ENCODE data around the gene NUP93. TPM values are rescaled to one million over a fixed set of nuclear protein-coding genes. Genes with fewer than 3 reads are reported as not detected.

The NUP93 gene
- polyA plus RNA-seq, 1 donor (not counting 4 experiments of a cell fraction or from before 2014, with no cell fraction given): 74.1 TPM

DNA sequence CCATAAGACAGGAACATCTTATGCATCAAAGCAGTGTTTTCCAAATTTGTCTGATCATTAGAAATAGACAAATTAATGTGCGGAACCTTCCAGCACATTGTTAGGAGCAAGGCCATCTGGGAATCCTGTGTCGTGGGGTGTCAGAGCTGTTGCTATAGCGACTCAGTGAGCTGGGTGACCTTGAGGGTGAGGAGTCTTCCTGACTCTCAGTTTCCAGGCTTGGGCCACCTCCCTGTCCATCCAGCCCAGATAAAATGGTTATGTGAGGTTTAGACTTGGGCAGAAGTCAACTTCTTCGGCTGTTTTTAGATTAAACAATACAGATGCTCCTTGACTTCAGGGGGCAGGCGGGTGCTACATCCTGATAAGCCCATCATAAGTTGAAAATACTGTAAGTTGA, 27.1 kb upstream of the NUP93 start:
- FAIRE-seq: no peak
- dilution Hi-C loops (cut with MboI; ENCODE audit: extremely low pct_ligation_motif_present, low sequenced_read_pairs): no loop called here
- no peak overlapping the region for H3K9ac ChIP-seq (ENCODE audit: control insufficient read depth, extremely low read depth, insufficient read depth, low read length)

GRCh38 chr16:56708525-56709442, 21.1 kb upstream of the NUP93 start:
- Histone ChIP-seq H4K20me1 (ENCODE audit: control insufficient read depth, extremely low read depth, insufficient read depth, low read length) (no peaks in the 10 kb centered on the region), H3K27ac (ENCODE audit: control insufficient read depth, insufficient read depth, low read length) (no peak overlapping the region), H3K9ac (ENCODE audit: control insufficient read depth, extremely low read depth, insufficient read depth, low read length) (no peak overlapping the region), H3K9me3 (ENCODE audit: control insufficient read depth, low read depth, low read length) (no peaks in the 10 kb centered on the region), H3K9me1 (ENCODE audit: control insufficient read depth, extremely low read depth, insufficient read depth, low read length) (no peaks in the 10 kb centered on the region), H3K4me3 (ENCODE audit: control insufficient read depth in 2 of 3, extremely low read depth in 1 of 3, insufficient read depth in 2 of 3, low read depth in 1 of 3, low read length in 3 of 3) (no peak overlapping the region), H3K4me1 (ENCODE audit: control insufficient read depth, extremely low read depth, insufficient read depth, low read length) (peaks cover 10% of the 10 kb centered on the region), H3K36me3 (ENCODE audit: control insufficient read depth in 2 of 2, extremely low read depth in 1 of 2, insufficient read depth in 2 of 2, low read length in 2 of 2) (no peaks in the 10 kb centered on the region), H3K79me2 (ENCODE audit: control insufficient read depth, insufficient read depth, low read length) (no peaks in the 10 kb centered on the region), H2AFZ (ENCODE audit: control insufficient read depth, low read length) (peak overlapping the region; percentile 46), H3K4me2 (ENCODE audit: control insufficient read depth, extremely low read depth, insufficient read depth, low read depth, low read length) (peak overlapping the region; percentile 58), H3K27me3 (ENCODE audit: control insufficient read depth, extremely low read depth, insufficient read depth, low read length) (peaks cover 5% of the 10 kb centered on the region)
- dilution Hi-C loops (cut with MboI; ENCODE audit: extremely low pct_ligation_motif_present, low sequenced_read_pairs): no loop called here
- FAIRE-seq: no peak
- DNase-seq (ENCODE audit: low read depth, low spot score): no peak
- TF ChIP-seq, protein P1, sequence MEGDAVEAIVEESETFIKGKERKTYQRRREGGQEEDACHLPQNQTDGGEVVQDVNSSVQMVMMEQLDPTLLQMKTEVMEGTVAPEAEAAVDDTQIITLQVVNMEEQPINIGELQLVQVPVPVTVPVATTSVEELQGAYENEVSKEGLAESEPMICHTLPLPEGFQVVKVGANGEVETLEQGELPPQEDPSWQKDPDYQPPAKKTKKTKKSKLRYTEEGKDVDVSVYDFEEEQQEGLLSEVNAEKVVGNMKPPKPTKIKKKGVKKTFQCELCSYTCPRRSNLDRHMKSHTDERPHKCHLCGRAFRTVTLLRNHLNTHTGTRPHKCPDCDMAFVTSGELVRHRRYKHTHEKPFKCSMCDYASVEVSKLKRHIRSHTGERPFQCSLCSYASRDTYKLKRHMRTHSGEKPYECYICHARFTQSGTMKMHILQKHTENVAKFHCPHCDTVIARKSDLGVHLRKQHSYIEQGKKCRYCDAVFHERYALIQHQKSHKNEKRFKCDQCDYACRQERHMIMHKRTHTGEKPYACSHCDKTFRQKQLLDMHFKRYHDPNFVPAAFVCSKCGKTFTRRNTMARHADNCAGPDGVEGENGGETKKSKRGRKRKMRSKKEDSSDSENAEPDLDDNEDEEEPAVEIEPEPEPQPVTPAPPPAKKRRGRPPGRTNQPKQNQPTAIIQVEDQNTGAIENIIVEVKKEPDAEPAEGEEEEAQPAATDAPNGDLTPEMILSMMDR (optimal IDR thresholded peaks at IDR 0.05 in 1 of 3, IDR thresholded peaks at IDR 0.05 in 1 of 3, conservative IDR thresholded peaks at IDR 0.05 in 1 of 3; ENCODE audit: extremely low read depth in 1 of 3, insufficient read depth in 2 of 3, low read length in 3 of 3): no peak
- no peak for TF ChIP-seq EZH2 (IDR thresholded peaks at IDR 0.05; ENCODE audit: low read length)

More for the DNA sequence above, 27.1 kb upstream of the NUP93 start:
- DNase-seq (ENCODE audit: low read depth, low spot score): no peak
- Histone ChIP-seq H3K36me3 (ENCODE audit: control insufficient read depth in 2 of 2, extremely low read depth in 1 of 2, insufficient read depth in 2 of 2, low read length in 2 of 2) (no peaks in the 10 kb centered on the region), H3K79me2 (ENCODE audit: control insufficient read depth, insufficient read depth, low read length) (no peaks in the 10 kb centered on the region), H3K4me2 (ENCODE audit: control insufficient read depth, extremely low read depth, insufficient read depth, low read depth, low read length) (no peak overlapping the region), H3K4me1 (ENCODE audit: control insufficient read depth, extremely low read depth, insufficient read depth, low read length) (no peaks in the 10 kb centered on the region), H3K27me3 (ENCODE audit: control insufficient read depth, extremely low read depth, insufficient read depth, low read length) (no peaks in the 10 kb centered on the region), H2AFZ (ENCODE audit: control insufficient read depth, low read length) (no peak overlapping the region), H4K20me1 (ENCODE audit: control insufficient read depth, extremely low read depth, insufficient read depth, low read length) (no peaks in the 10 kb centered on the region), H3K9me1 (ENCODE audit: control insufficient read depth, extremely low read depth, insufficient read depth, low read length) (no peaks in the 10 kb centered on the region), H3K9me3 (ENCODE audit: control insufficient read depth, low read depth, low read length) (no peaks in the 10 kb centered on the region), H3K4me3 (ENCODE audit: control insufficient read depth in 2 of 3, extremely low read depth in 1 of 3, insufficient read depth in 2 of 3, low read depth in 1 of 3, low read length in 3 of 3) (no peak overlapping the region), H3K27ac (ENCODE audit: control insufficient read depth, insufficient read depth, low read length) (no peak overlapping the region)
- TF ChIP-seq, protein P1 (optimal IDR thresholded peaks at IDR 0.05 in 1 of 3, IDR thresholded peaks at IDR 0.05 in 1 of 3, conservative IDR thresholded peaks at IDR 0.05 in 1 of 3; ENCODE audit: extremely low read depth in 1 of 3, insufficient read depth in 2 of 3, low read length in 3 of 3): no peak
- no peak for TF ChIP-seq EZH2 (IDR thresholded peaks at IDR 0.05; ENCODE audit: low read length)

All from keratinocyte (primary cell).